Activated B cell treated with CpG ODN at 0.5 μM for 24 hours (primary cell): ENCODE measurements around the gene TMPO. TPM values are rescaled to one million over a fixed set of nuclear protein-coding genes. Genes with fewer than 3 reads are reported as not detected.
"Not testable (repeated sequence)": the region's sequence is repeated elsewhere in the genome, so short reads cannot be mapped to it uniquely, and the experiment has no call there.

Experiments used
- ATAC-seq: fragments of 200-7000 bp; cut with Tn5 transposase; one replicate; pipeline ENCODE4 v1.10.0; 2021; ENCODE audit warnings: low read depth, mild to moderate bottlenecking, moderate library complexity
- CTCF ChIA-PET: fragments of 350-600 bp; sonication (Branson Sonifier 250); formaldehyde crosslinking; loops from one replicate; lab custom pipeline; 2021; ENCODE audit warnings: antibody characterized with exemption; lab: Charles Lee
- POLR2A ChIA-PET: fragments of 350-600 bp; sonication (Branson Sonifier 250); formaldehyde crosslinking; loops from one replicate; lab custom pipeline; 2021; ENCODE audit warnings: antibody characterized with exemption; lab: Charles Lee
- DNase-seq: peaks from one replicate; pipeline ENCODE4 v3.0.0; 2022
- H3K27ac Mint-ChIP-seq: one replicate; pipeline ENCODE4 v1.8.0; 2020; ENCODE audit warnings: mixed read lengths
- H3K27me3 Mint-ChIP-seq: one replicate; pipeline ENCODE4 v1.8.0; 2021; ENCODE audit warnings: mixed read lengths
- H3K36me3 Mint-ChIP-seq: one replicate; pipeline ENCODE4 v1.8.0; 2021; ENCODE audit warnings: low read depth, mixed read lengths
- H3K4me1 Mint-ChIP-seq: one replicate; pipeline ENCODE4 v1.8.0; 2021; ENCODE audit warnings: mixed read lengths
- H3K4me3 Mint-ChIP-seq: one replicate; pipeline ENCODE4 v1.8.0; 2020; ENCODE audit warnings: mild to moderate bottlenecking, mixed read lengths
- H3K9me3 Mint-ChIP-seq: one replicate; pipeline ENCODE4 v1.8.0; 2020; ENCODE audit warnings: mixed read lengths
- intact Hi-C: fragments of 100-400 bp; cut with micrococcal nuclease; formaldehyde crosslinking; loops from one replicate; pipeline ENCODE4 v1.15.1; 2024
- total RNA-seq: library from RNA; stranded (reverse); gene quantifications from 2 replicates; pipeline ENCODE4 v1.2.3, GENCODE V29; 2022
- TF ChIP-seq, protein P1 (sequence below): fragments of 200-600 bp; IDR thresholded peaks from one replicate; pipeline ENCODE4 v1.8.0; 2022; ENCODE audit warnings: antibody characterized with exemption, mild to moderate bottlenecking

The TMPO gene
- total RNA-seq, 1 donor from 2014 or later: 115 TPM

- ChIA-PET CTCF (no interaction called here), POLR2A (no interaction called here)
- intact Hi-C loops: no loop called here
- Mint-ChIP-seq H3K4me1 (peaks cover 3% of the 10 kb centered on the region), H3K9me3 (no peaks in the 10 kb centered on the region), H3K36me3 (no peaks in the 10 kb centered on the region), H3K4me3 (no peak overlapping the region), H3K27ac (no peak overlapping the region), H3K27me3 (no peaks in the 10 kb centered on the region)
- ATAC-seq (no peak), DNase-seq (no peak)
- TF ChIP-seq, protein P1, sequence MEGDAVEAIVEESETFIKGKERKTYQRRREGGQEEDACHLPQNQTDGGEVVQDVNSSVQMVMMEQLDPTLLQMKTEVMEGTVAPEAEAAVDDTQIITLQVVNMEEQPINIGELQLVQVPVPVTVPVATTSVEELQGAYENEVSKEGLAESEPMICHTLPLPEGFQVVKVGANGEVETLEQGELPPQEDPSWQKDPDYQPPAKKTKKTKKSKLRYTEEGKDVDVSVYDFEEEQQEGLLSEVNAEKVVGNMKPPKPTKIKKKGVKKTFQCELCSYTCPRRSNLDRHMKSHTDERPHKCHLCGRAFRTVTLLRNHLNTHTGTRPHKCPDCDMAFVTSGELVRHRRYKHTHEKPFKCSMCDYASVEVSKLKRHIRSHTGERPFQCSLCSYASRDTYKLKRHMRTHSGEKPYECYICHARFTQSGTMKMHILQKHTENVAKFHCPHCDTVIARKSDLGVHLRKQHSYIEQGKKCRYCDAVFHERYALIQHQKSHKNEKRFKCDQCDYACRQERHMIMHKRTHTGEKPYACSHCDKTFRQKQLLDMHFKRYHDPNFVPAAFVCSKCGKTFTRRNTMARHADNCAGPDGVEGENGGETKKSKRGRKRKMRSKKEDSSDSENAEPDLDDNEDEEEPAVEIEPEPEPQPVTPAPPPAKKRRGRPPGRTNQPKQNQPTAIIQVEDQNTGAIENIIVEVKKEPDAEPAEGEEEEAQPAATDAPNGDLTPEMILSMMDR: no peak
Measured at GRCh38 chr12:98561846-98562245, 46.5 kb downstream of the TMPO start.

DNA sequence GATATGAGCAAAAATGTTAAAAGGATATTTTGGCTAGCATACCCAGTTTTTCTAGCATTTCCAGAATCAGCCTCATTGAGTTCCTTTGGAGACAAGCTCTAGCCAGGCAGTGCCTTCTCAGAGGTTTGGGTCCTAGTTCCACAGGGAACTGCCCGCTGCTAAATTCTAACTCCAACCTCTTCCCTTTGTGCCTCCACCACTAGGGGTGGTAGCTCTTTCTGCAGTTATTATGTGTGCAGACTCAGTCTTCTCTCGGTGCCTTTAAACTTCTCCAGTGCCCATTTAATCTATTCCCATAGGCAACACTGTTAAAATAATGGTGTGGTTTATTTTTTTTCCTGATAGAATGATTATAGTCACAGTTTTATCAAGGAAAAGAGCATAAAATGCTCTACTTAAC is 56.6 kb downstream of the TMPO start:
- Mint-ChIP-seq H3K9me3 (peaks cover 2% of the 10 kb centered on the region), H3K4me1 (no peaks in the 10 kb centered on the region), H3K27me3 (no peaks in the 10 kb centered on the region), H3K4me3 (no peak overlapping the region), H3K27ac (no peak overlapping the region), H3K36me3 (no peaks in the 10 kb centered on the region)
- ChIA-PET CTCF (interaction anchor here (0.8 kb wide), 1 partner anchor 24 kb away, joined by 4 read pairs; no protein-coding TSS in a partner anchor), POLR2A (no interaction called here)
- TF ChIP-seq, protein P1: no peak
- intact Hi-C loops: no loop called here
- DNase-seq (no peak), ATAC-seq (no peak)

DNA sequence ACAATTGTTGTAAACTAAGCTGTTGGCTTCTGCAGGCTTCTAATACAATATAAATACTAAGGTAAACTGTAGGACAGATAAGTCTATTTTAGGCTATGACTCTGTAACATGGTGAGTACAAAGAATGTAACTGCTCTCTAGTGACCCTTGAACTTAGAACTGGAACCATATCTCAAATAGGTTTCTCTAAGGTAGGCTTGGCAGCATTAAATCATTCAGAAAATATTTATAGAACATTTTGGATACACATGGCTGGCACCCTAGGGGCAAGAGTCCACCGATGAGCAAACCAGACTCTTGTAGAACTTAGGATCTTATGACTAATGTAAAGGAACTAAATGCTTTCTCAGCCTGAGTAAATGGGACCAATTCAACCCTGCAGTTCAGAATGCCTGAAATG is 58.7 kb downstream of the TMPO start:
- POLR2A ChIA-PET: no interaction called here
- ATAC-seq: no peak
- intact Hi-C loops: no loop called here

DNA sequence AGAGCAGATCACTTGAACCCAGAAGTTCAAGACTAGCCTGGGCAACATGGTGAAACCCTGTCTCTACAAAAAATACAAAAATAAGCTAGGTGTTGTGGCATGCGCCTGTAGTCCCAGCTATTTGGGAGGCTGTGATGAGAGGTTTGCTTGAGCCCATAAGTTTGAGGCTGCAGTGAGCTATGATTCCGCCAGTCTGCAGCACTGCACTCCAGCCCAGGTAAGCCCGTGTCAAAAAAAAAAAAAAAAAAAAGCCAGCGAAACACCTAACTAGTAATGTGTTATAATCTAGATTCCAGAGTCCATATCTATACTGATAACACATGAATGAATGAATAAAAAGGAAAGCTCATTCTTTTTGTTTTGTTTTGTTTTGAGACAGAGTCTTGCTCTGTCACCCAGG is 59.6 kb downstream of the TMPO start:
- no peak for ATAC-seq
- POLR2A ChIA-PET: no interaction called here
- DNase-seq: no peak
- Mint-ChIP-seq H3K36me3 (no peaks in the 10 kb centered on the region), H3K4me3 (no peak overlapping the region), H3K27me3 (peaks cover 1% of the 10 kb centered on the region), H3K9me3 (peaks cover 2% of the 10 kb centered on the region), H3K4me1 (no peaks in the 10 kb centered on the region), H3K27ac (no peak overlapping the region)
- intact Hi-C loops: no loop called here
- TF ChIP-seq, protein P1: no peak
- CTCF ChIA-PET: interaction anchor here (0.7 to 1.4 kb wide), 2 partner anchors 8 to 31 kb away, joined by 3 to 4 read pairs; no protein-coding TSS in a partner anchor

More for the DNA sequence above, 58.7 kb downstream of the TMPO start:
- no peak for DNase-seq
- Mint-ChIP-seq H3K27me3 (peaks cover 1% of the 10 kb centered on the region), H3K4me1 (no peaks in the 10 kb centered on the region), H3K9me3 (peaks cover 2% of the 10 kb centered on the region), H3K36me3 (no peaks in the 10 kb centered on the region), H3K27ac (no peak overlapping the region), H3K4me3 (no peak overlapping the region)
- TF ChIP-seq, protein P1: no peak
- CTCF ChIA-PET: interaction anchor here (1.4 kb wide), 1 partner anchor 7 kb away, joined by 4 read pairs; no protein-coding TSS in a partner anchor

DNA sequence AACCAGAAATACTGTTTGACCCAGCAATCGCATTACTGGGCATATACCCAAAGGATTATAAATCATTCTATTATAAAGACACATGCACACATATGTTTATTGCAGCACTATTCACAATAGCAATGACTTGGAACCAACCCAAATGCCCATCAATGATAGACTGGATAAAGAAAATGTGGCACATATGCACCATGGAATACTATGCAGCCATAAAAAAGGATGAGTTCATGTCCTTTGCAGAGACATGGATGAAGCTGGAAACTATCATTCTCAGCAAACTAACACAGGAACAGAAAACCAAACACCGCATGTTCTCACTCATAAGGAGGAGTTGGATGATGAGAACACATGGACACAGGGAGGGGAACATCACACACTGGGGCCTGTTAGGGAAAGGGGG is 61.4 kb downstream of the TMPO start:
- POLR2A ChIA-PET, H3K9me3 Mint-ChIP-seq, CTCF ChIA-PET, intact Hi-C loops, H3K4me3 Mint-ChIP-seq, H3K27ac Mint-ChIP-seq, H3K36me3 Mint-ChIP-seq, ATAC-seq, H3K4me1 Mint-ChIP-seq, H3K27me3 Mint-ChIP-seq, DNase-seq: not testable (repeated sequence)

DNA sequence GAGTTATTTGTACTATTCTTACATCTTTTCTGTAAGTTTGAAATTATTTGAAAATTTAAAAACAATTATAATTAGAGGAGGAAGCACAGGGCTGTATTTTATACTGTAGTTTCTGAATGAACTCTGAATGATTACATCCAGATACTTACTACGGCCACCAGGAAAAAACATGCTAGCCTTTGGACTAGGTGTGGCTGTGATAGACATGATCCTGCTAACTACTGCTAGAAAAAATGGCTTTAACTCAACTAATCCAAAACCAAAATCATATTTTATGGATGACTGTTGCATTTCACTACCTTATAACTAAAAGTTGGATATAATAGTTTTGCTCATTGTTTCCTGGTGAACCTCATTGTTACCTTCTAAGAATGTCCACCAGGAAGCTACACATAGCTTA is 63.0 kb downstream of the TMPO start:
- Mint-ChIP-seq H3K4me3 (no peak overlapping the region), H3K27ac (no peak overlapping the region), H3K27me3 (peaks cover 1% of the 10 kb centered on the region), H3K36me3 (no peaks in the 10 kb centered on the region), H3K4me1 (no peaks in the 10 kb centered on the region), H3K9me3 (peaks cover 2% of the 10 kb centered on the region)
- ATAC-seq (no peak), DNase-seq (no peak)
- ChIA-PET POLR2A (interaction anchor here (0.6 kb wide), 1 partner anchor 15 kb away, joined by 4 read pairs; no protein-coding TSS in a partner anchor), CTCF (interaction anchor here (1.9 kb wide), 1 partner anchor 12 kb away, joined by 8 read pairs; no protein-coding TSS in a partner anchor)
- TF ChIP-seq, protein P1: no peak
- intact Hi-C loops: no loop called here
